Fibroblast of lung (primary cell): Measurements from ENCODE around the gene JAK1.

Source experiments
- EZH2 ChIP-seq: IDR thresholded peaks from 2 replicates; pipeline ENCODE4 v1.5.1; 2012; ENCODE audit warnings: low read length, control low read depth, mild to moderate bottlenecking; ENCODE audit errors: missing control alignments
- TF ChIP-seq, protein P1 (sequence below), 2 donors: IDR thresholded peaks in 1 of 2; conservative IDR thresholded peaks in 1 of 2; 1 replicate in 1 of 2; 2 replicates in 1 of 2; pipeline ENCODE4 v1.5.1; 2011 to 2012; ENCODE audit warnings: low read length in 2 of 2, control low read depth in 1 of 2, inconsistent platforms in 1 of 2, low read depth in 1 of 2, mild to moderate bottlenecking in 1 of 2

DNA sequence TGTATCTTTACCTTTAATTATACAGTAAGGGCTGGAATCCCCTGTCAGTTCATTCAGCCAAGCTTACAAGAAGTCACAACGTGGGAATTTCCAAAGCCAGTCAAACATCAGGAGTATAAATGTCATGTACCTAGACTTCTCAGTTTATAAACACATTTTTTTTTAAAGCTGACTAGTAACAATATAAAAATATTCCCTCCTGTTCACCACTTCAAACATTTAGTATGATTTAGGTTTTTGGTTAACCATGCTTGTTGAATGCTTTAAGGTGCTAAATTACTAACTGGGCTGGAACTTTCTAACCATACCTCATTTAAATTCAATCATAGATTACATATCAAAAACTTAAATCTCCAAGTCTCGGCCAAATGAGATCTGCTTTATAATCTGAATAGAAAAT lies 44.0 kb downstream of the JAK1 start:
- TF ChIP-seq, protein P1, sequence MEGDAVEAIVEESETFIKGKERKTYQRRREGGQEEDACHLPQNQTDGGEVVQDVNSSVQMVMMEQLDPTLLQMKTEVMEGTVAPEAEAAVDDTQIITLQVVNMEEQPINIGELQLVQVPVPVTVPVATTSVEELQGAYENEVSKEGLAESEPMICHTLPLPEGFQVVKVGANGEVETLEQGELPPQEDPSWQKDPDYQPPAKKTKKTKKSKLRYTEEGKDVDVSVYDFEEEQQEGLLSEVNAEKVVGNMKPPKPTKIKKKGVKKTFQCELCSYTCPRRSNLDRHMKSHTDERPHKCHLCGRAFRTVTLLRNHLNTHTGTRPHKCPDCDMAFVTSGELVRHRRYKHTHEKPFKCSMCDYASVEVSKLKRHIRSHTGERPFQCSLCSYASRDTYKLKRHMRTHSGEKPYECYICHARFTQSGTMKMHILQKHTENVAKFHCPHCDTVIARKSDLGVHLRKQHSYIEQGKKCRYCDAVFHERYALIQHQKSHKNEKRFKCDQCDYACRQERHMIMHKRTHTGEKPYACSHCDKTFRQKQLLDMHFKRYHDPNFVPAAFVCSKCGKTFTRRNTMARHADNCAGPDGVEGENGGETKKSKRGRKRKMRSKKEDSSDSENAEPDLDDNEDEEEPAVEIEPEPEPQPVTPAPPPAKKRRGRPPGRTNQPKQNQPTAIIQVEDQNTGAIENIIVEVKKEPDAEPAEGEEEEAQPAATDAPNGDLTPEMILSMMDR (conservative IDR thresholded peaks at IDR 0.05 in 1 of 2, IDR thresholded peaks at IDR 0.05 in 1 of 2; ENCODE audit: low read depth in 1 of 2, low read length in 2 of 2) = no peak
- no peak for TF ChIP-seq EZH2
